DMS 273 (cell line): ENCODE measurements around the gene ULK1.
A peak's percentile ranks its signal among the peaks of the same experiment; 100 is the strongest.
"Not testable (repeated sequence)": the region's sequence is repeated elsewhere in the genome, so short reads cannot be mapped to it uniquely, and the experiment has no call there.

ENCODE experiments used
- DNase-seq: peaks from one replicate; lab custom pipeline; 2025; ENCODE audit not compliant: unreplicated experiment; lab: John Stamatoyannopoulos, UW

ULK1 gene

DNA sequence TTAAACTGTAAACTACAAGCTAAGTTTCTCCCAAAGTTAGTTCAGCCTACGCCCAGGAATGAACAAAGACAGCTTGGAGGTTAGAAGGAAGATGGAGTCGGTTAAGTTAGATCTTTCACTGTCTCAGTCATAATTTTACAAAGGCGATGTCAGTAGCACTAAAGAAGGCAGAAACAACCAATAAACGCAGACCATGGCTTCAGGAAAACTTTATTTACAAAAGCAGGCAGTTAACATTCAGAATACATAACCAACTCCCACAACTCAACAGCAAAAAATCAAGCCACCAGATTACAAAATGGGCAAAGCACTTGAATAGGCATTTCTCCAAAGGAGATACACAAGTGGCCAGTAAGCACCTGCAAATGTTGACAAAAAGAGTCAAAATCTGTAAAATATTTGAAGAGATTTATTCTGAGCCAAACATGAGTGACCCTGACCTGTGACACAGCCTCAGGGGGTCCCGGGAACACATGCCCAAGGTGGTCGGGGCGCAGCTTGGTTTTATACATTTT, 8.8 kb upstream of the ULK1 start:
- DNase-seq: no peak

DNA sequence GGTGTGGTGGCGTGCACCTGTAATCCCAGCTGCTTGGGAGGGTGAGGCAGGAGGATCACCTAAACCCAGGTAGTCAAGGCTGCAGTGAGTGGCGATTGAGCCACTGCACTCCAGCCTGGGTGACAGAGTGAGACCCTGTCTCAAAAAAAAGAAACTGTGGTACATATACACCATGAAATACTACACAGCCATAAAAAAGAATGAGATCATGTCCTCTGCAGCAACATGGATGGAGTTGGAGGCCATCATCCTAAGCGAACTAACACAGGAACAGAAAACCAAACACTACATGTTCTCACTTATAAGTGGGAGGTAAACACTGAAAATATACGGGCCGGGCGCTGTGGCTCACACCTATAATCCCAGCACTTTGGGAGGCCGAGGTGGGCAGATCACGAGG, 2.7 kb upstream of the ULK1 start:
- not testable (repeated sequence) for DNase-seq

DNA sequence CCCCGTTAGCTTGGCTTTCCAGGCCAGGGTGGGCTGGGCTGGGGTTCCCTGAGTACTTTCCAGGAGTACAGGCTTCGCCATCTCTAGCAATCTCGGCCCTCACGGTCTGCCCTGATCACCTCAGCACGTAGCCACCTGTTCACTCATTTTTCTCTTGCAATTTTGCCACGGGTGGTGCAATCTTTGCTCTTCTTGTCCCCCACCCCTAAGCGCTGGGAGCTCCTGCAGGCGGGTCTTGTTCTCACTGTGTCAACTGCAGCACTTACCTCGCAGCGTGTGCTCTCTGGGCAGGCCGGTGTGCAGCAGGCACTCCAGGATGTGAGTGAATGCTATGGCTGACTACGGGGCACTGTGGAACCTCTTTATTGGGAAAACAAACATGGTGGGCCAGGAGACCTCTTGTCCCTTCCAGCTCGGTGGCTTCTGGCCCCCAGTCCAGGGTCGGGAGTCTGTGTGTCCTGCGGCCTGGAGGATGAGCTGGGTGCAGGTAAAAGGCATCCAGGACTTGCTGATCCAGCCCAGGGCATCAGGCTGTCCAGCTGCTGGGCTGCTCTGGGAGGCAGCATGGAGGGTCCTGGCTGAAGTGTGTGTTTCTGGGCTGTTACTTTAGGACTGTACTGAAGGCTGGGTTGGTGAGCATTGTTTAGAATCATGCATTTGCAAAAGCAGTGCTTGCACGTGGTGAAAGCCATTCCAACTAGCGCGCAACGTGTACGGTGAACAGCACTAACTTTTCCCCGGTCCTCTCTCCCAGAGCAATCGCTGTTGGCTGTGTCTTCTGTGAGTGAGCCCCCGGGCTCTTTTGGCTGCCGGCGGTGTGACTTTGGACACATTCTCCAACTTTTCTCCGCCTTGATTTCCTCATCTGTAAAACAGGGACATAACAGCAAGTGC, 1.5 kb upstream of the ULK1 start:
- DNase-seq: no peak

DNA sequence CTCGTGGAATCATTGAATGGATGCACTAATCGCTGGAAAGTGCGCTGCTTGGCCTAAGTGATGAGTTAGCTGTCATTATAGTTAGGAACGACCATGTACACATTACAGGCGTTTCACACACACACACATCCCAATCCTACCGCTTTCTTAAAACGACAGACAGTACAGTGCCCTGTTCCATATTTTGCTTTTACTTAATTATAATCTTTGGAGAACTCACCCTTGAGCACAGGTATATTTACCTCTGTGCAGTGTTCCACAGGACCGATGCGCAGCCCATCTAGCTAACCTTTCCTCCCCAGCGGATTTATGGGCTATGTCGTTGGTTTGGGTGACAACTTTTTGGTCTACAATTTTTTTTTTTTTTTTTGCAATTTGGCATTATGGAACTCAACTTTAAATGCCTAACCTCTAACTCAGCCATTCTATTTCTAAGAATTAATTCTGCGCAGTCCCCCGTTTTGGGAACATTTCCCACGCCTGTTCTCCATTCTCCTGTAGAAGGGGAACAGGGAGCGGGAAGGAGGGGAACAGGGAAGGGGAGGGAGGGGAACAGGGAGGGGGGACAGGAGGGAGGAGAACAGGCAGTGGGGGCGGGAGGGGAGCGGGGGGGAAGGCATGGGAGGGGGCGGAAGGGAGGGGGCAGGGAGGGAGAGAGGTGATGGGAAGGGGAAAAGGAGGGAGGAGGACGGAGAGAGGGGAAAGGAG, 663 bp upstream of the ULK1 start:
- DNase-seq: no peak

DNA sequence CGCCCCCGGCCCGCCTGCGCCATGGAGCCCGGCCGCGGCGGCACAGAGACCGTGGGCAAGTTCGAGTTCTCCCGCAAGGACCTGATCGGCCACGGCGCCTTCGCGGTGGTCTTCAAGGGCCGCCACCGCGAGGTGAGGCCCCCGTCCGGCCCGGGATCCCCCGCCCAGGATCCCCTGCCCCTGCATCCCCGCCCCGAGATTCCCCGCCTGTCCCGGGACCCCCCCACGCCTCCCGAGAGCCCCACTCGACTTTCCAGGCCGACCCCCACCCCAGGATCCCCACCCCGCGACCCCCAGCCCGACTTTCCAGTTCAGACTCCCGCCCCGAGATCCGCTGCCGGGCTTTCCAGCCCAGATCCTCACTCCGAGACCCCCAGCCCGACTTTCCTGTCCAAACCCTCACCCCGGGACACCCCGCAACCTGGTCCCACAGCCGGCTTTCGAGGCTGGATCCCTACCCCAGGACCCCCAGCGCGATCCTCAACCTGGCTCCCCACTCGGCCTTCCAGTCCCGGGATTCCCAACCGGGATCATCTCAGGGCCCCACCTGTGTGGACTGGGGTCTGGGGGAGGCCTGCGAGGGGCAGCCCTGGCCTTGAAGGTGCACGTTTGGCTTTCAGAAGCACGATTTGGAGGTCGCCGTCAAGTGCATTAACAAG, 688 bp downstream of the ULK1 start:
- DNase-seq: no peak

DNA sequence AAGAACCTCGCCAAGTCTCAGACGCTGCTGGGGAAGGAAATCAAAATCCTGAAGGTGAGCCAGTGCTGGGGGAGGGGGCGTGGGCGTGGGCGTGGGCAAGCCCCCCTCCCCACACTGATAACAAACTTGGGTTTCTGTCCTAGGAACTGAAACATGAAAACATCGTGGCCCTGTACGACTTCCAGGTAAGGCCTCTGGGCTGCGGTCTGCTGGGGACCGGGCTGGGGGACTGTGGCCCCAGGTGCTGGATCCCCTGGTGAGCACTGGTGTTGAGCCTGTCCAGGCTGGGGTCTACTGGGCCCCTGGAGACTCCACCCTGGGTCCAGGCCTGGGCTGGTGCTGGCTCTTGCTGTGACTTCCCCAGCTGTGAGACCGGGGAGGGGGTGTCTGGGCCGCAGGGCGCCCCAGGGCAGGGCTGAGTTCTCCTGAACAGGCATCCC, 1.2 kb downstream of the ULK1 start:
- no peak for DNase-seq

DNA sequence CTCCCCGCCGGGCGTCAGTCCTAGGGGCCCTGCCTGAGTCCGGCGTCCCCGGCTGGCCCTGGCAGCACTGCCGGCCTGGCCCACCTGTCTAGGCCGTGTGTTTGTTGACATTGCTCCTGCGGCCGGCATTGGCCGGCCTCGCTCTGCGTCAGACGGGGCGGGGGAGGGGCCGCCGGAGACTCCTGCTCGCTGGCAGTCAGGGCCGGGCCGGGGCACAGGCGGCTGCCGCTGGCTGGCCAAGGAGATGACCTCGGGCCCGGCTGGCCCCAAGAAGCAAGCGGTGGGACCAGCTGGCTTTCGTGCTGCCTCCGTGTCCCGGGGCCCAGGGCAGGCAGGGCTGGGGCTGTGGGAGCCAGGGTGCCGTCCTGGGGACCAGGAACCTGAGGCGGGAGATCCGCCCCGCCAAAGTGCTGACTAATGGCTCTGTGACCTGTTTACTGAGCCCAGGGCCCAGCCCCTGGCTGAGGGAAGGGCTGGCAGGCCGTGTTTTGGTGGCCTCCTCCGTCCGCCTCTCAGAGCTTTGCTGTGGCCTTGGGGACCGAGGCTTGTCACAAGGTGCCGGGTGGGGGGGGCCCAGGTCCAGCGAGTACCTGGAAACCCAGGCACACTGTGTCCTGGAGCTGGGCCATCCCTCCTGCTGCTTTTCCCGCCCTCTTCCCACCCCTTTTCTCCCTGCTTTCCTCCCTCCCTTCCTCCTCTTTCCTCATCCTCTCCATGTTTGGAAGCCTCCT, 1.8 kb downstream of the ULK1 start:
- DNase-seq: peak; percentile 80

DNA sequence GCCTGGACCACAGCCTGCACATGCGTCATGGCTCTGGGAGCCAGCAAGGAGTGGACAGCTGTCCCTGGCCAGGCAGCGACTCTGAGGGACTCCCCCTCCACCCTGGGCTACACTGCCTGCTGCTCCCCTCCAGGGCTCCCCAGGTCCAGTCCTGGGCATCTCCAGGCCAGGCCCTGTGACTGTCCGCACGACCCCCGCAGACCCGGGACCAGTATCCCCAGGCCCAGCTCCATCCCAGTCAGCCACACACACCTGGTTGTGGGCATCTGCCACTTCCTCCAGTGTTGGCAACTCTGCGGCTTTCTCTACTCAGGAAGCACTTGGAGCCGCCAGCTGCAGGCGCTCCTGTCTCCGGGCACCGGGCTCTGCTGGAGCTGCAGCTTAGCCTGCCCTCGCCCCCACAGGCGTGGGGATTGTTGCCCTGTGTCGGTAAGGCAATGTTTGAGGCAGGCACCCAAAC, 2.4 kb downstream of the ULK1 start:
- no peak for DNase-seq

DNA sequence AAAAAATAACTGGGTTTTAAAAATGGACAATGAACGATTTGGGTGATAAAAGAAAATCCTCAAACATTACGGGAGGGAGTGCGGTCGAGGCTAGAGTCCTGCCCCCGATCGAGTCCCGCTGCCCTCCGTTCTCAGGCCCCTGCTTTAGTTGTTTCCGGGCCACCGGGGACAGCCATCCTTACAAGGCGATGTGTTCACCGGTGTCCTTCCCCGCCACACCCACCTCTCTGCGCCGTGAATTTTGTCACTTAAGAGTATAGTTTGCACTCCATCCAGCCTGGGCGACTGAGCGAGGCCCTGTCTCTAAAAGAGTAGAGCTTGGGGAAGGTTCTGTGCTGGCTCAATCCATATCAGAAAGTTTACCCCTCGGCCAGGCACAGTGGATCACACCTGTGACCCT, 2.9 kb downstream of the ULK1 start:
- DNase-seq: no peak

DNA sequence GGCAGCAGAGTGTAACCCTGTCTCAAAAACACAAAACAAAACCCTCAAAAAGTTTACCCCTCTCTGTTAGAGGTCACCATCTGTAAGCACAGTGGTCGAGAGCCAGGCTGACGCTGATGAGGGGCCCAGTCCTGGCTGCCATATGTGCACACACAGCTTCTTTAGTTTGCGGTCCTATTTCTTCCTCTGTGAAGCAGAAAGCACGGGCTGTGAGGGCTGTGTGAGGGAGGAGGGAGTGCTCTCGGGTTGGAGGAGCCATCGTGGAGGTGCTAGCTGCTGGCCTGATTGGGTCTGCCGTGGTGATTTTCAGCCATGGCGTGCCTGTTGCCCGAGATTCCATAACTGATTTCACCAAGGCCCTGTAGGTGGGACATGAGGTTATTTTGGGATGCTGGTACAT, 3.5 kb downstream of the ULK1 start:
- peak; percentile 51 for DNase-seq

DNA sequence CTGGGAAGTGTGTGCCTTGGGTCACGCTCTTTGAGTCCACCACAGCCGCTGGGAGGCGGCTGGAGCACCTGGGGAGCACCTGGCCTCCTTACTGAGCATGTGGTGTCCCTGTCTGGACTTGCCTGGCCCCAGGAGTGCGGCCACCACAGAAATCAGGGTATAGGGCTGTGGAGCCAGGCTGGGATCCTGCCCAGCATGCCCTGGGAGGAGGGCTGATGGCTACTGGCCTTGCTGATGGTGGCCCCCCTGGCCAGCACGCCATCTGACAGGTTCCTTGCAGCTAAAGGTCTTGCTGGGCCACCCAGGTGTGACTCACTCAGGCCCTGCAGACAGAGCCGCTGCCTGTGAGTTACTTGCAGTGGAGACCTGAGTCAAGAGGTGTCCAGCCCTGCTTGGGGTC, 6.0 kb downstream of the ULK1 start:
- no peak for DNase-seq

DNA sequence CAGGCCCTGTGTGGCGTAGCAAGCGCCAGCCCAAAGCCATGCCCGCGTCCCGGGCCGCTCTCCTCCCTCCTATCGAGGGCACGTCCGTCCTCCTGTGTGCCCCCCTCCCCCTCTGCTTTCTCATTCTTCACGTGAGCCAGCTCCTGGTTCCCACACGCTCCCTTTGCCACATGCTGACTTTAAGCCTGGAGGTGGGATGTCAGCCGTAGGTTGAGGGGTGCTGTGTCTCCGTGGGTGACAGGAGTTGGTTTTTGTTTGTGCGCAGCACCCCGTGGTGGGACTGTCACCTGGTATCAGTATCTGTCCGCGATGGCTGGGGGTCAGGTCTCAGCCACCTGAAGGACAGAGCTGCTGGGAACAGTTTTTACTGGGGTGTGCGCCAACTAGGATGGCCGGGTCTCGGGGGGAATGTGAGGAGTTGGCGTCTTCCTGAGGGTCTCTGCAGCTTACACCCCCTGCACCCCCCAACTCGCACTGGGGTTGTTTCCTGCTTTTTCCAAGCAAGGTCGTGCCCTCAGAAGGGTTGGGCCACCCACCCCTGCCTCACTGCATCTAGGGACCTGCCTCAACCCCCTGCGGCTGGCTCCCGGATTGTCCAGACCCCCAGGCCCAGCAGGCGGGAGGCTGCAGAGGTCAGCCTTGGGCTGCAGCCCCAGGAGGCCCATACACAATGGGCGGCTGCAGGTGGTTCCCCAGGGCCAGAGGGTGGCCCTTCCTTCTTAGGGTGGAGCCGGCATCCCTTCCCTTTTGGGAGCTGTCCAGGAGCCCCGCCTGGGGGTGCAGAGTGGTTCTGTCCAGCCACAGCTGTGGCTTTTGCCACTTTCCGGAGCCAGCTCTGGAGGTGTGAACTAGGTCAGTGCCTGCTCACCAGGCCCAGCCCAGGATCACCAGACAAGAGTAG, 7.3 kb downstream of the ULK1 start:
- no peak for DNase-seq

DNA sequence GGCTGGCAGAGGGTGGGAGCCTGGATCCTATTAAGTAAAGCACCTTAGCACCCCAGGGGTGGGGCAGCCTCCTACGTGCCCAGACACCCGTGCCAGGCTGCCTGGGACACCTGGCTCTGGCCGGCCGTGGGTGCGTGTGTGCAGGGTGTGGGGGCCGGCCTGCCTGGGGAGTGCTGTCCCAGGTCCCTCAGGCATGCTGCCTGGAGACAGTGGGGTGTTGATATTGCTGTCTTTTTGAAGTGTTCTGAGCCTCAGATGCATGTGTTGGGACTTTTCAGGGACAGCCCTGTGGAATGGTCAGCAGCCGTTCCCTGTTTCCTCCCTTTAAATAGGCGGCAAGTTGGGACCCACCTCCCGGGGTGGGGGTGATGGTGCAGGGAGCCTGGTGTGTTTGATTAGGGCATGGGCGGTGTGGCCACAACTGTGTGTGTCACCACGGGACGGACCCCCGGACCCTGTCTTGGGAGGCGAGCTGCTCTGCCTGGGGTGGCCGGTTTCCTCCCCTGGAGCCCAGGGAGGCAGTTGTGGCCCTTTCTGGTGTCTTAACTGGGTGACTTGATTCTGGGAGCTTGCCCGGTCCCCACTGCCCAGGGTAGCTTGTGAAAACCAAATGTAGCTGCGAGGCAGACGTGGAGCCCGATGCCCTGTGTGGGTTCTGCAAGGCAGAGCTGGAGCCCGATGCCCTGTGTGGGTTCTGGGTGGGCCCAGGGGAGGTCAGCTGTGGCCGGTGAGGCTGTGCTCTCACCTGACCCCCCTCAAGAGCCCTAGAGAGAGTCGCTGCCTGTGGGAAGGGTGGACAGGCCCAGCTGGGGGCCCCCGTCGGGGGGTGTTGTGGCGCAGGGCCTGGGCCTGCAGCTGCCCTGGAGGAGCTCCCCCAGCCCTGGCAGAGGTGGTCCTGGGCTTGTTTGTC, 8.2 kb downstream of the ULK1 start:
- no peak for DNase-seq

DNA sequence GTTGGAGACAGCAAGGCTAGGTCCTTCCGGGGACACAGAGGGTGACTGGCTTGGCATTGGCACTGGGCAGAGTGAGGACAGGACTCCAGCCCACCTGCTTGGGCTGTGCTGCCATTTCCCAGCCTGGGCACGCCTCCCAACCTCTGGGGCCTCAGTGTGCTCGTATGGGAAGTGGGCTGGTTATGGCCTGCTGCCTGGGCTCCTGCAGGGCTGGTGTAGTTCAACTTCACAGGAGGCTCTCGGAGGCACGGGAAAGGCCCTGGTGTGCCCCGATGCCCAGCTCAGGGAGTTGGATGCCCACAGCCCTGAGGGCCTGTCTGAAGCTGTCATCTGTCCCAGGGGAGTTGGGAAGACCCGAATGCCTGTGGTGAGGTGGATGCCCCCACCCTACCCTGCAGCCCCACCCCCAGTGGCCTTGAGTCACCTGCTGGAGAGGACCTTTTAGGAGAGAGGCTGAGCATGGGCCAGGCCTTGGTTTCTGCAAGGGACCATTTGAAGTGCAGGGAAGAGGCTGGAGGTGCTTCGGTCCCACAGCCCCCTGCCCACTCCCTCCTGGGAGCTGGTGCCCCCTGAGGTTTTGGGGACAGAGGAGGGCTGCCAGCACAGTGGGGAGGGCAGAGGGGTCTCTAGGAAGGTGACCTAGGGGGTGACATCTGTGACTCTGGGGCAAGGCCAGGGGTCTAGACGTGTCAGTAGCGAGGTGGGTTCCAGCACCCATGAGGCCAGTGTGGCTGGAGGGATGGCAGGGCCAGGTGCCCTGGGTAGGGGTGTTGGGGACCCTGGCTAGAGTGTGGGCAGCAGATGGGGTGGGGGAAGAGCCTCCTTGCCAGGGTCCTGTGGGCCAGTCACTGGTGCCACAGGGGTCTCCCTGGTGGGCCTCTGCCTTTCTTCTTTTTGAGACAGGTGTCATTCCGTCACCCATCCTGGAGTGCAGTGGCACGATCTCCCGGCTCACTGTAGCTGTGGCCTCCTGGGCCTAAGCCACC, 9.1 kb downstream of the ULK1 start:
- no peak for DNase-seq

DNA sequence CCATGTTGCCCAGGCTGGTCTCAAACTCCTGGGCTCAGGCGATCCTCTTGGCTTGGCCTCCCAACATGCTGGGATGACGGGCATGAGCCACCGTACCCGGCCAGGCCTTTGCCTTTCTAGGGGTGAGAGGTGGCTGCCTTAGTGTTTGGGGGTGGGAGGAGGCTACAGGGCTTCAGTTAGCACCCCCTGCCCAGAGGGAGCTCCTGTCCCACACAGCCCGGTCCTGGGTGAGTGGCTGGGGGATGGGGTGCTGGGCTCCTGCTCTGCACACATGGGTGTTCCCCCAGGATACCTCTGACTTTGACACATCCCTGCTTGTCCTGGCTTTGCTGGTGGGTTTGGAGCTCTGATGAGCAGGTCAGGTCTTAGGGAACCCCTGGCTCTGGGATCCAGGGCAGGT, 9.9 kb downstream of the ULK1 start:
- DNase-seq: no peak

DNA sequence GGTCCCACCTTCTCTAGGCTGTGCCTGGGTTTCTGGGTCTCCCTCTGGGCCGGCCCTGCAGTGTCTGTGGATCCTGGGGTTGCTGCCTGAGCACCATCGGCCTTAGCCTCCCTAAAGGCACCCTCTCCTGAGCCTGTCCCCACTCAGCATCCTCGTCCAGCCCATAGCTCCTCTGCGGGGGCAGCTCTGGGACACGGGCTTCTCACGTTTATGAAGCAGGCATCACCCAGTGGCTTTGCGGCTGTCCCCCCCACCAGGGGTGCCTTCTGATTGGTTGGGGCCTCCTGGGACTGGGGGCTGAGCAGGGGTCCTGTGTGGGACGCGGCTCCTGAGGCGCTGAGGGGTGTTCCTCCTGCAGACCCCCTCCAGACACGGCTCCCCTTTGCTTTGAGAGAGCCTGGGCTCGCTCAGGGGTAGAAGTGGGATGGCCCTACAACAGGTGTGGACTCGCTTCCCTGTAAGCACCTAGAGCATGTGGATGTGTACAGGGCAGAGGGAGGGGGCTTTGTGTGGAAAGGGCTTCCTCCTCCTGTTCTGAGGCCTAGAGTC, 10.7 kb downstream of the ULK1 start:
- no peak for DNase-seq

DNA sequence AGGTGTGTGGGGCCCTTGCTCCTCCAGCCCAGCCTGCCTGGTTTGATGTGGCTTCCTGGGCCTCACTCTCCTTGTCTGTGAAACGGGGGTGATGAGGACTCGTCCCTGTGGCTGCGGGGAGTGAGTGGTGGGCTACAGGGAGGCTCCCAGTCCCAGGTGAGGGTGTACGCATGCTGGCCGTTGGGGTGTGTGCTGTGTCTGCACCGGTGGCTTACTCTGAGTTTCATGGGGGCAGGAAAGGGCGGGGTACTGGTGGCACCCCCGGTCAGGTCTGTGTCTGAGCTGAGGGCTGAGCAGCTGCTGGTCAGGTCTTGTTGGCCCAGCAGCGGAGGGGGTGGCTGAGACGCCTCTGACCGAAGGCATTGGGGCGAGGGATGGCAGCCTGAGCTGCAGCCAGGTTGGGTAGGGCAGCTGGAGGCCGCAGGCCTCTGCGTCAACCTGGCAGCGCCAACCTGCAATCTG, 11.2 kb downstream of the ULK1 start:
- no peak for DNase-seq
